Thyroid gland (tissue), 4 donors: ENCODE results near the gene TRIM56.

Source experiments
- POLR2A ChIP-seq, 2 donors: fragments of 450-650 bp; IDR thresholded peaks; one replicate each; pipeline ENCODE4 v1.6.1; 2017; ENCODE audit warnings: antibody characterized with exemption in 2 of 2, mild to moderate bottlenecking in 2 of 2, moderate library complexity in 1 of 2
- TF ChIP-seq, protein P1 (sequence below), 6 experiments: fragments of 200-600 bp in 3 of 6; fragments of 450-650 bp in 3 of 6; sonication (generic) in 3 of 6; IDR thresholded peaks; one replicate each; pipeline ENCODE4 v1.5.1; 2016 to 2019; ENCODE audit warnings: antibody characterized with exemption in 6 of 6, mild to moderate bottlenecking in 2 of 6, inconsistent platforms in 1 of 6, moderate library complexity in 1 of 6

DNA sequence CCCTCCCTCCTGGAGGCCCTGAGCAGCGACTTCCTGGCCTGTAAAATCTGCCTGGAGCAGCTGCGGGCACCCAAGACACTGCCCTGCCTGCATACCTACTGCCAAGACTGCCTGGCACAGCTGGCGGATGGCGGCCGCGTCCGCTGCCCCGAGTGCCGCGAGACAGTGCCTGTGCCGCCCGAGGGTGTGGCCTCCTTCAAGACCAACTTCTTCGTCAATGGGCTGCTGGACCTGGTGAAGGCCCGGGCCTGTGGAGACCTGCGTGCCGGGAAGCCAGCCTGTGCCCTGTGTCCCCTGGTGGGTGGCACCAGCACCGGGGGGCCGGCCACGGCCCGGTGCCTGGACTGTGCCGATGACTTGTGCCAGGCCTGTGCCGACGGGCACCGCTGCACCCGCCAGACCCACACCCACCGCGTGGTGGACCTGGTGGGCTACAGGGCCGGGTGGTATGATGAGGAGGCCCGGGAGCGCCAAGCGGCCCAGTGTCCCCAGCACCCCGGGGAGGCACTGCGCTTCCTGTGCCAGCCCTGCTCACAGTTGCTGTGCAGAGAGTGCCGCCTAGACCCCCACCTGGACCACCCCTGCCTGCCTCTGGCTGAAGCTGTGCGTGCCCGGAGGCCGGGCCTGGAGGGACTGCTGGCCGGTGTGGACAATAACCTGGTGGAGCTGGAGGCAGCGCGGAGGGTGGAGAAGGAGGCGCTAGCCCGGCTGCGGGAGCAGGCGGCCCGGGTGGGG lies 2.2 kb downstream of the TRIM56 start:
- TF ChIP-seq, protein P1, sequence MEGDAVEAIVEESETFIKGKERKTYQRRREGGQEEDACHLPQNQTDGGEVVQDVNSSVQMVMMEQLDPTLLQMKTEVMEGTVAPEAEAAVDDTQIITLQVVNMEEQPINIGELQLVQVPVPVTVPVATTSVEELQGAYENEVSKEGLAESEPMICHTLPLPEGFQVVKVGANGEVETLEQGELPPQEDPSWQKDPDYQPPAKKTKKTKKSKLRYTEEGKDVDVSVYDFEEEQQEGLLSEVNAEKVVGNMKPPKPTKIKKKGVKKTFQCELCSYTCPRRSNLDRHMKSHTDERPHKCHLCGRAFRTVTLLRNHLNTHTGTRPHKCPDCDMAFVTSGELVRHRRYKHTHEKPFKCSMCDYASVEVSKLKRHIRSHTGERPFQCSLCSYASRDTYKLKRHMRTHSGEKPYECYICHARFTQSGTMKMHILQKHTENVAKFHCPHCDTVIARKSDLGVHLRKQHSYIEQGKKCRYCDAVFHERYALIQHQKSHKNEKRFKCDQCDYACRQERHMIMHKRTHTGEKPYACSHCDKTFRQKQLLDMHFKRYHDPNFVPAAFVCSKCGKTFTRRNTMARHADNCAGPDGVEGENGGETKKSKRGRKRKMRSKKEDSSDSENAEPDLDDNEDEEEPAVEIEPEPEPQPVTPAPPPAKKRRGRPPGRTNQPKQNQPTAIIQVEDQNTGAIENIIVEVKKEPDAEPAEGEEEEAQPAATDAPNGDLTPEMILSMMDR (IDR thresholded peaks at IDR 0.05) = no peak
- TF ChIP-seq POLR2A (IDR thresholded peaks at IDR 0.05) = no peak
